ENCODE results near the gene PLEKHG4B. TPM values are rescaled to one million over a fixed set of nuclear protein-coding genes. Genes with fewer than 3 reads are reported as not detected.
A peak's percentile ranks its signal among the peaks of the same experiment; 100 is the strongest.

PLEKHG4B gene
- polyA plus RNA-seq, 1 donor from 2014 or later, result not detected

- Mint-ChIP-seq H3K27me3 (peaks cover 7% of the 10 kb centered on the region), H3K4me3 (no peak overlapping the region), H3K4me1 (no peaks in the 10 kb centered on the region), H3K9me3 (no peaks in the 10 kb centered on the region), H3K27ac (no peak overlapping the region), H3K36me3 (no peaks in the 10 kb centered on the region)
These were observed 90.2 kb downstream of the PLEKHG4B start for GRCh38 chr5:182126-182525.

- Mint-ChIP-seq H3K9me3 (no peaks in the 10 kb centered on the region), H3K27me3 (peaks cover 10% of the 10 kb centered on the region), H3K27ac (no peak overlapping the region), H3K4me1 (peaks cover 0 to 6% (median 3%) of the 10 kb centered on the region in 3 donors), H3K36me3 (no peaks in the 10 kb centered on the region), H3K4me3 (no peak overlapping the region)
These were observed 92.5 kb downstream of the PLEKHG4B start for GRCh38 chr5:184471-184870.

- Mint-ChIP-seq H3K36me3 (no peaks in the 10 kb centered on the region), H3K27me3 (peaks cover 12% of the 10 kb centered on the region), H3K9me3 (no peaks in the 10 kb centered on the region), H3K4me3 (peak overlapping the region in 1 of 4 donors; percentile 28), H3K27ac (no peak overlapping the region), H3K4me1 (peaks cover 0 to 7% (median 3%) of the 10 kb centered on the region in 3 donors)
These were observed 93.4 kb downstream of the PLEKHG4B start for GRCh38 chr5:185095-186070.

GRCh38 chr5:186091-187041 lies 94.4 kb downstream of the PLEKHG4B start:
- Mint-ChIP-seq H3K36me3 (no peaks in the 10 kb centered on the region), H3K27ac (no peak overlapping the region), H3K9me3 (no peaks in the 10 kb centered on the region), H3K4me1 (peaks cover 0 to 8% (median 3%) of the 10 kb centered on the region in 3 donors), H3K4me3 (no peak overlapping the region), H3K27me3 (peaks cover 6% of the 10 kb centered on the region)

GRCh38 chr5:187042-187431 lies 95.1 kb downstream of the PLEKHG4B start:
- H3K27ac Mint-ChIP-seq, result no peak overlapping the region
- H3K4me3 Mint-ChIP-seq, result no peak overlapping the region
- peaks cover 6% of the 10 kb centered on the region for H3K27me3 Mint-ChIP-seq
- H3K4me1 Mint-ChIP-seq, result peaks cover 0 to 8% (median 3%) of the 10 kb centered on the region in 3 donors
- no peaks in the 10 kb centered on the region for H3K36me3 Mint-ChIP-seq
- H3K9me3 Mint-ChIP-seq, result no peaks in the 10 kb centered on the region

GRCh38 chr5:187617-188451 lies 95.9 kb downstream of the PLEKHG4B start:
- peak overlapping the region in 1 of 4 donors; percentile 60 for H3K4me3 Mint-ChIP-seq
- H3K36me3 Mint-ChIP-seq, result no peaks in the 10 kb centered on the region
- H3K27ac Mint-ChIP-seq, result no peak overlapping the region
- H3K4me1 Mint-ChIP-seq, result peaks cover 0 to 8% (median 3%) of the 10 kb centered on the region in 3 donors
- peaks cover 6% of the 10 kb centered on the region for H3K27me3 Mint-ChIP-seq
- no peaks in the 10 kb centered on the region for H3K9me3 Mint-ChIP-seq

GRCh38 chr5:188488-189481 lies 96.8 kb downstream of the PLEKHG4B start:
- H3K27ac Mint-ChIP-seq, result no peak overlapping the region
- no peaks in the 10 kb centered on the region for H3K36me3 Mint-ChIP-seq
- peaks cover 6% of the 10 kb centered on the region for H3K27me3 Mint-ChIP-seq
- H3K4me3 Mint-ChIP-seq, result peak overlapping the region in 1 of 4 donors; percentile 12
- no peaks in the 10 kb centered on the region for H3K9me3 Mint-ChIP-seq
- H3K4me1 Mint-ChIP-seq, result peaks cover 0 to 8% (median 3%) of the 10 kb centered on the region in 3 donors

GRCh38 chr5:189486-189885 lies 97.5 kb downstream of the PLEKHG4B start:
- no peaks in the 10 kb centered on the region for H3K9me3 Mint-ChIP-seq
- no peaks in the 10 kb centered on the region for H3K36me3 Mint-ChIP-seq

GRCh38 chr5:189976-190365 lies 98.0 kb downstream of the PLEKHG4B start:
- Mint-ChIP-seq H3K36me3 (no peaks in the 10 kb centered on the region), H3K4me3 (no peak overlapping the region), H3K27me3 (peaks cover 6% of the 10 kb centered on the region), H3K9me3 (no peaks in the 10 kb centered on the region), H3K4me1 (peaks cover 0 to 8% (median 3%) of the 10 kb centered on the region in 3 donors), H3K27ac (no peak overlapping the region)

More at GRCh38 chr5:189486-189885, 97.5 kb downstream of the PLEKHG4B start:
- H3K4me1 Mint-ChIP-seq, result peaks cover 0 to 8% (median 3%) of the 10 kb centered on the region in 3 donors
- peaks cover 6% of the 10 kb centered on the region for H3K27me3 Mint-ChIP-seq
- no peak overlapping the region for H3K4me3 Mint-ChIP-seq
- H3K27ac Mint-ChIP-seq, result no peak overlapping the region

GRCh38 chr5:190366-191035 lies 98.5 kb downstream of the PLEKHG4B start:
- H3K4me3 Mint-ChIP-seq, result no peak overlapping the region
- no peak overlapping the region for H3K27ac Mint-ChIP-seq
- H3K36me3 Mint-ChIP-seq, result no peaks in the 10 kb centered on the region

GRCh38 chr5:191036-191948 lies 99.3 kb downstream of the PLEKHG4B start, which contains the start of gene LRRC14B:
Gene LRRC14B, plus strand, starts transcription at chr5:191495. Its CDS starts 44 bp downstream, at chr5:191539.
- Mint-ChIP-seq H3K4me1 (peaks cover 0 to 8% (median 3%) of the 10 kb centered on the region in 3 donors), H3K27ac (no peak within 1 kb of the TSS), H3K27me3 (peaks cover 6% of the 10 kb centered on the region), H3K36me3 (no peaks in the 10 kb centered on the region), H3K4me3 (peak within 1 kb of the TSS in 3 of 4 donors; percentile 44 to 75 (median 68)), H3K9me3 (no peaks in the 10 kb centered on the region)

More at GRCh38 chr5:190366-191035, 98.5 kb downstream of the PLEKHG4B start:
- peaks cover 6% of the 10 kb centered on the region for H3K27me3 Mint-ChIP-seq
- peaks cover 0 to 8% (median 3%) of the 10 kb centered on the region in 3 donors for H3K4me1 Mint-ChIP-seq
- H3K9me3 Mint-ChIP-seq, result no peaks in the 10 kb centered on the region

All from IgD-negative memory B cell (primary cell).